Choroid plexus epithelial cell (primary cell): ENCODE data around the gene BANK1.

Experiments
- DNase-seq: peaks from one replicate; pipeline ENCODE4 v3.0.0-alpha.2; 2010; ENCODE audit warnings: low read depth
- H3K4me3 ChIP-seq: 2 replicates; pipeline ENCODE4 v1.5.1; 2011; ENCODE audit warnings: low read depth, mild to moderate bottlenecking, control low read depth, low read length, moderate library complexity
- CTCF ChIP-seq: conservative IDR thresholded peaks from 2 replicates; pipeline ENCODE4 v1.5.1; 2011; ENCODE audit warnings: low read depth, mild to moderate bottlenecking, control low read depth, inconsistent platforms, low read length, moderate library complexity

BANK1 gene

DNA sequence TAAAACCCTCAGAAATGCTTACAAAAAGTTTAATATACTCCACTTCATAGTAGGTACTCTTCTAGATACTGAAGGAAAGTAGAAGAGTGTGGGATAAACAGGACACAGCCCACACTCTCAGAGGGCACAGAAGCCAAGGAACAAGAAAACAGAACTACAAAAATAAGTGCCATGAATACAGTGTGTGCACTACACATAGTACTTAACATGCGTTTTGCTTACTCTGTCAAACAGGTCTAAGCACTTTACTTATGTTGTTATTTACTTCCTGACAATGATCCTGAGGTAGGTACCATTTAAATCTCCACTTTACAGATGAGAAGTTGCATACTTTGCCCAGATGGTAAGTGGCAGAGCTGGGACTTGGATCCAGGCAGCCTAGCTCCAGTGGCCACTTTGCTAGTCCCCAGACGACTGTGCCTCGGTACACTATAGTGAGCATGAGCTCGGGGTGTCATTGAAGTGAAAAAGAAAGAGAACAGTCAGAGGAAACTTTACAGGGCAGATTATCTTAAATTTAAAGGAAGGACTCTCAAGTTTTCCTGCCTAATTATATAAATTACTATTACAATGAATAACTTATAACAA is 120.3 kb downstream of the BANK1 start:
- no peak overlapping the region for H3K4me3 ChIP-seq
- DNase-seq = no peak
- TF ChIP-seq CTCF = no peak

DNA sequence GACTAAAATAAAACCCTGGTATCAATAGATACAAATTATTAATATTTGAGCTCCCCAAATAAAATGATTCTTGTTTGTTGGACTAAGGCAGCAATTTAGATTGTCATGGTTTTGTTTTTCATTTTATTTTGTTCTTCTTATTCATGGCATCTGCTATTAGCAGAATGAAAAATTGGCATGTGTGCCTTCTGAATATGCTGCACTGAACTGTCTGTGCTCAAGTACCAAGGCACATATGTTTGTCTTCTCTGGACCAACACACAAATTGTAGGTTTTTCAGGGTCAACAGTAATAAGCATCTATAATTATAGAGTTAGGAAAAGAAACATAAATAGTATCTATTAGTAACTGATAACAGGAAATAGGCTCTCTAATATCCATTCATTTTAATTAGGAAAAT is 121.1 kb downstream of the BANK1 start:
- no peak for DNase-seq
- TF ChIP-seq CTCF = no peak
- H3K4me3 ChIP-seq = no peak overlapping the region

GRCh38 chr4:101914761-101915160 is 124.2 kb downstream of the BANK1 start:
- DNase-seq = no peak
- no peak for TF ChIP-seq CTCF
- no peak overlapping the region for H3K4me3 ChIP-seq

DNA sequence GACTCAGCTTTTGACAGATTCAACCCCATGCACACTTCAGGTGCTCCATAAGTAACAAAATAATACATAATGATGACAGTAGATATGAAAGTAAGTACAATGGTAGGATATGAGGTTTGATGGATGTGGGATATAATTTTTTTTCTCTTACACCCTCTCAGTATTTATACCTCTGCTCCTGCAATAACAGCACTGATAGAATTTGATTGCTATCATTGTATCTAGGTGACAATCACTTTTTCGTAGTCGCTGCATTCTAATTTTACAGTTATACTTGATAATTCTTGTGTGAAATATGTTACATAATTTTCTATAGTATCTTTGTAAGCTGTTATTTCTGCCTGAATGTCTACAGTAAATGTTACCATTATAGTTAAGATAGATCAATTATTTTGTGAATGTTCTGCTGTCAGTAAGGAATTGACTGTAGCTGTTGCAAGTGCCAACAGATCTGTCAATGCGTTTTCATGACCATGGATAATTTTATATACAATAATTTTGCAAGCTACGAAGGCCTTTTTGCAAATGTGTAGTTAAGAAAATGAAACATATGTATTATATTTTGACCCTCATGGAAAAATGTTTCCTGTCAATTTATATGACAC is 128.9 kb downstream of the BANK1 start:
- H3K4me3 ChIP-seq = no peak overlapping the region
- TF ChIP-seq CTCF = no peak
- DNase-seq = no peak

DNA sequence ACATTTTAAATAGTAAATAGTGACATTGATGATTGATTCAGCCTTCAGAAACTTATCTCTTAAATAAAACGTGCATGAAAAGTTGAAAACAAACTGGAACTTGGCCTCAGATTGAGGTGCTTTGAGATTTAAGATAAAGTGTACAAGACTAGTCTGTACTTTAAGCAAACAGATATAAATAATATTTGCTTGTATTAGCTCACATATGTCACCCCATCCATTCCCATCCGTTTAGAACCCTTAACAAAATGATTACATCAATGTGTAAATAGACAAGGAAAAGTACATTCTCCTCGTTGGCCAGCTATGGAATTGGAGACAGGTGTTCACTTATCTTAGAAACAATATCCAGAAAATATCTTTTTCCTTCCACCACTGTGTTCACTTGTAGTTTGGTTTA is 130.8 kb downstream of the BANK1 start:
- DNase-seq = no peak
- no peak overlapping the region for H3K4me3 ChIP-seq
- TF ChIP-seq CTCF = no peak

DNA sequence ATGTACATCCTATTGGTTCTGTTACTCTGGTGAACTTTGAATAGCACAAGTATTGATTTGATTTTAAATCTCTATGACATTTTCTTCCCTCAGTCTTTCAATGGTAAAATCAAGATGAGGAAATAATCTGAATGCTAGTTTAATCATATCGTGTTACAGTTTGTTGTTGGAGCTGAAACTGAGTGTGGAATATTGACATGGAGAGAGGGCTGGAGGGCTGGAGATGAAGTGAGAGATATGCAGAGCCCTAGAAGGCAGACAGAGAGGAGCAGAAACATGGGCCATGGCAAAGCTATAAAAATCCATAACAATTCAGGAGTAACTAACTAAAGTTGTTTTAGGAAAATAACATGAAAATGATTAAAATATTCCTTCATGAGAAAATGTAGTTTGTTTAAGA is 141.1 kb downstream of the BANK1 start:
- no peak for DNase-seq
- no peak overlapping the region for H3K4me3 ChIP-seq
- no peak for TF ChIP-seq CTCF

- DNase-seq = no peak
- no peak overlapping the region for H3K4me3 ChIP-seq
- no peak for TF ChIP-seq CTCF
These were observed 143.3 kb downstream of the BANK1 start for GRCh38 chr4:101933855-101934254.
